ENCODE results near the gene TULP4. TPM values are rescaled to one million over a fixed set of nuclear protein-coding genes. Genes with fewer than 3 reads are reported as not detected.

Gene TULP4
- total RNA-seq, 1 donor from 2014 or later: 252 TPM

- peaks cover 3% of the 10 kb centered on the region for H3K9me3 Mint-ChIP-seq
- Histone ChIP-seq H3K4me3 (no peak overlapping the region), H3F3A (ENCODE audit: low read depth) (no peaks in the 10 kb centered on the region), H4K20me1 (ENCODE audit: low read depth) (no peaks in the 10 kb centered on the region), H3K9ac (no peak overlapping the region), H3K36me3 (peaks cover 3% of the 10 kb centered on the region), H3K9me3 (ENCODE audit: low read depth) (no peaks in the 10 kb centered on the region), H3K79me2 (ENCODE audit: low read depth) (peaks cover 10% of the 10 kb centered on the region), H3K27ac (no peak overlapping the region), H3K4me2 (no peak overlapping the region), H3K27me3 (no peaks in the 10 kb centered on the region), H2AFZ (replicated peaks) (no peak overlapping the region), H3K4me1 (no peaks in the 10 kb centered on the region)
- no peaks in the 10 kb centered on the region for H3K4me1 Mint-ChIP-seq
- no peak overlapping the region for H3K27ac Mint-ChIP-seq
- TF ChIP-seq EZH2phosphoT487 (IDR thresholded peaks at IDR 0.05) (no peak), EZH2 (IDR thresholded peaks at IDR 0.05) (no peak), CTCF (IDR thresholded peaks at IDR 0.05) (no peak)
- H3K4me3 Mint-ChIP-seq: no peak overlapping the region
- no peak for DNase-seq (ENCODE audit: low spot score)
- H3K27me3 Mint-ChIP-seq (ENCODE audit: insufficient read depth, low read depth): peaks cover 2% of the 10 kb centered on the region
- peaks cover 18% of the 10 kb centered on the region for H3K36me3 Mint-ChIP-seq
Observed at GRCh38 chr6:158415666-158416065, 103.4 kb downstream of the TULP4 start.

GRCh38 chr6:158416883-158417759 is 104.9 kb downstream of the TULP4 start:
- no peak overlapping the region for H2AFZ ChIP-seq (replicated peaks)
- no peaks in the 10 kb centered on the region for H3K79me2 ChIP-seq (ENCODE audit: low read depth)
- no peak overlapping the region for H3K9ac ChIP-seq
- no peaks in the 10 kb centered on the region for H3K27me3 Mint-ChIP-seq (ENCODE audit: insufficient read depth, low read depth)
- H4K20me1 ChIP-seq (ENCODE audit: low read depth): no peaks in the 10 kb centered on the region
- H3K9me3 Mint-ChIP-seq: peaks cover 3% of the 10 kb centered on the region
- H3K9me3 ChIP-seq (ENCODE audit: low read depth): no peaks in the 10 kb centered on the region
- H3K27ac Mint-ChIP-seq: no peak overlapping the region
- H3F3A ChIP-seq (ENCODE audit: low read depth): no peaks in the 10 kb centered on the region
- H3K4me2 ChIP-seq: no peak overlapping the region
- H3K4me3 Mint-ChIP-seq: no peak overlapping the region
- H3K4me1 Mint-ChIP-seq: no peaks in the 10 kb centered on the region
- DNase-seq (ENCODE audit: low spot score): no peak
- H3K27ac ChIP-seq: no peak overlapping the region
- TF ChIP-seq EZH2phosphoT487 (IDR thresholded peaks at IDR 0.05) (no peak), CTCF (IDR thresholded peaks at IDR 0.05) (no peak), EZH2 (IDR thresholded peaks at IDR 0.05) (no peak)
- H3K27me3 ChIP-seq: no peaks in the 10 kb centered on the region
- H3K36me3 Mint-ChIP-seq: peaks cover 22% of the 10 kb centered on the region
- H3K4me3 ChIP-seq: no peak overlapping the region
- H3K4me1 ChIP-seq: no peaks in the 10 kb centered on the region
- H3K36me3 ChIP-seq: peaks cover 3% of the 10 kb centered on the region

GRCh38 chr6:158417760-158418098 is 105.5 kb downstream of the TULP4 start:
- H3K4me1 Mint-ChIP-seq: no peaks in the 10 kb centered on the region
- no peak for DNase-seq (ENCODE audit: low spot score)
- H3K9me3 ChIP-seq (ENCODE audit: low read depth): no peaks in the 10 kb centered on the region
- no peak overlapping the region for H3K4me2 ChIP-seq
- no peak overlapping the region for H3K9ac ChIP-seq
- H2AFZ ChIP-seq (replicated peaks): no peak overlapping the region
- H3K27ac Mint-ChIP-seq: no peak overlapping the region
- no peak overlapping the region for H3K4me3 ChIP-seq
- TF ChIP-seq EZH2 (IDR thresholded peaks at IDR 0.05): no peak
- TF ChIP-seq CTCF (IDR thresholded peaks at IDR 0.05): no peak
- no peak for TF ChIP-seq EZH2phosphoT487 (IDR thresholded peaks at IDR 0.05)
- no peak overlapping the region for H3K27ac ChIP-seq
- peaks cover 24% of the 10 kb centered on the region for H3K36me3 Mint-ChIP-seq
- H4K20me1 ChIP-seq (ENCODE audit: low read depth): no peaks in the 10 kb centered on the region
- H3K9me3 Mint-ChIP-seq: peaks cover 3% of the 10 kb centered on the region
- no peaks in the 10 kb centered on the region for H3K27me3 ChIP-seq
- H3K27me3 Mint-ChIP-seq (ENCODE audit: insufficient read depth, low read depth): no peaks in the 10 kb centered on the region
- H3K4me3 Mint-ChIP-seq: no peak overlapping the region
- no peaks in the 10 kb centered on the region for H3F3A ChIP-seq (ENCODE audit: low read depth)
- H3K4me1 ChIP-seq: no peaks in the 10 kb centered on the region
- H3K36me3 ChIP-seq: peaks cover 3% of the 10 kb centered on the region
- H3K79me2 ChIP-seq (ENCODE audit: low read depth): no peaks in the 10 kb centered on the region

Measured in neural progenitor cell (in vitro differentiated cells).